GM18511 (cell line): ENCODE data around the gene AVEN.
"Not testable (repeated sequence)": the region's sequence is repeated elsewhere in the genome, so short reads cannot be mapped to it uniquely, and the experiment has no call there.

Experiments used
- ATAC-seq: cut with Tn5 transposase; IDR thresholded peaks from one replicate; pipeline ENCODE4 v1.9.1; 2021; ENCODE audit warnings: mild to moderate bottlenecking, moderate library complexity; ENCODE audit not compliant: unreplicated experiment

AVEN gene

GRCh38 chr15:33858836-33859235 is 180.2 kb downstream of the AVEN start:
- no peak for ATAC-seq

GRCh38 chr15:33857726-33858125 is 181.3 kb downstream of the AVEN start:
- no peak for ATAC-seq

- no peak for ATAC-seq
These were observed 186.4 kb downstream of the AVEN start for GRCh38 chr15:33852570-33852969.

- no peak for ATAC-seq
These were observed 186.9 kb downstream of the AVEN start for GRCh38 chr15:33852094-33852493.

GRCh38 chr15:33851079-33851478 is 187.9 kb downstream of the AVEN start:
- ATAC-seq = no peak

GRCh38 chr15:33848011-33848410 is 191.0 kb downstream of the AVEN start:
- ATAC-seq = no peak

GRCh38 chr15:33846862-33847261 is 192.1 kb downstream of the AVEN start:
- no peak for ATAC-seq

GRCh38 chr15:33846142-33846541 is 192.9 kb downstream of the AVEN start:
- no peak for ATAC-seq

GRCh38 chr15:33844597-33844996 is 194.4 kb downstream of the AVEN start:
- no peak for ATAC-seq

- ATAC-seq = no peak
These were observed 194.8 kb downstream of the AVEN start for GRCh38 chr15:33844186-33844585.

GRCh38 chr15:33840615-33841014 is 198.4 kb downstream of the AVEN start:
- ATAC-seq = no peak

GRCh38 chr15:33839540-33839939 is 199.5 kb downstream of the AVEN start:
- ATAC-seq = no peak

- ATAC-seq = no peak
These were observed 201.7 kb downstream of the AVEN start for GRCh38 chr15:33837294-33837693.

GRCh38 chr15:33834892-33835743 is 203.9 kb downstream of the AVEN start:
- ATAC-seq = no peak

GRCh38 chr15:33831646-33832045 is 207.4 kb downstream of the AVEN start:
- no peak for ATAC-seq

GRCh38 chr15:33830351-33830750 is 208.7 kb downstream of the AVEN start:
- ATAC-seq = no peak

GRCh38 chr15:33826201-33826600 is 212.8 kb downstream of the AVEN start:
- no peak for ATAC-seq

- no peak for ATAC-seq
These were observed 213.6 kb downstream of the AVEN start for GRCh38 chr15:33825453-33825852.

- no peak for ATAC-seq
These were observed 215.9 kb downstream of the AVEN start for GRCh38 chr15:33823119-33823518.

- no peak for ATAC-seq
These were observed 216.5 kb downstream of the AVEN start for GRCh38 chr15:33822479-33822878.

- ATAC-seq = not testable (repeated sequence)
These were observed 219.5 kb downstream of the AVEN start for GRCh38 chr15:33819499-33819898.
